CD4-positive, alpha-beta T cell (primary cell): ENCODE results near the gene GADL1. TPM values are rescaled to one million over a fixed set of nuclear protein-coding genes. Genes with fewer than 3 reads are reported as not detected.

Source experiments
- ATAC-seq: fragments of 200-7000 bp; cut with Tn5 transposase; one replicate; pipeline ENCODE4 v1.10.0; 2022; ENCODE audit warnings: mild to moderate bottlenecking; ENCODE audit not compliant: poor library complexity
- CTCF ChIA-PET: fragments of 350-600 bp; sonication (Branson Sonifier 250); formaldehyde crosslinking; loops from one replicate; lab custom pipeline; 2021; ENCODE audit warnings: antibody characterized with exemption, inconsistent platforms; lab: Charles Lee
- POLR2A ChIA-PET: fragments of 350-600 bp; sonication (Branson Sonifier 250); formaldehyde crosslinking; loops from one replicate; lab custom pipeline; 2021; ENCODE audit warnings: antibody characterized with exemption, inconsistent platforms; lab: Charles Lee
- DNase-seq, 14 experiments: peaks; one replicate each; pipeline ENCODE4 v3.0.0-alpha.2; 2013 to 2020; ENCODE audit warnings: mixed read lengths in 2 of 14
- H3K27ac ChIP-seq, 2 donors: one replicate each; pipeline versions ENCODE4 v1.5.1 to v1.7.0; 2013; ENCODE audit warnings: low read length in 2 of 2, low read depth in 1 of 2, mild to moderate bottlenecking in 1 of 2
- H3K27me3 ChIP-seq, 2 experiments: 1 replicate in 1 of 2; 2 replicates in 1 of 2; pipeline versions ENCODE4 v1.6.1 to v1.7.0; 2013; ENCODE audit warnings: low read length in 2 of 2, control low read depth in 1 of 2, mild to moderate bottlenecking in 1 of 2, moderate library complexity in 1 of 2; ENCODE audit not compliant: insufficient read depth in 2 of 2, control insufficient read depth in 1 of 2
- H3K36me3 ChIP-seq: one replicate; pipeline ENCODE4 v1.6.1; 2013; ENCODE audit warnings: low read length, control low read depth; ENCODE audit not compliant: insufficient read depth
- H3K4me1 ChIP-seq: one replicate; pipeline ENCODE4 v1.6.1; 2013; ENCODE audit warnings: low read length, control low read depth; ENCODE audit not compliant: insufficient read depth
- H3K4me3 ChIP-seq: one replicate; pipeline ENCODE4 v1.5.1; 2013; ENCODE audit warnings: mild to moderate bottlenecking, low read length, moderate library complexity
- H3K9me3 ChIP-seq, 2 experiments: 1 replicate in 1 of 2; 2 replicates in 1 of 2; pipeline versions ENCODE4 v1.6.1 to v1.7.0; 2013; ENCODE audit warnings: low read length in 2 of 2, mild to moderate bottlenecking in 2 of 2, control low read depth in 1 of 2, moderate library complexity in 1 of 2; ENCODE audit not compliant: control insufficient read depth in 1 of 2, insufficient read depth in 1 of 2
- H3K27ac Mint-ChIP-seq: one replicate; pipeline ENCODE4 v1.8.0; 2020; ENCODE audit warnings: mixed read lengths
- H3K27me3 Mint-ChIP-seq: one replicate; pipeline ENCODE4 v1.8.0; 2021; ENCODE audit warnings: mixed read lengths
- H3K36me3 Mint-ChIP-seq: one replicate; pipeline ENCODE4 v1.8.0; 2021; ENCODE audit warnings: low read depth, mixed read lengths
- H3K4me1 Mint-ChIP-seq: one replicate; pipeline ENCODE4 v1.8.0; 2021; ENCODE audit warnings: low read depth, mixed read lengths
- H3K4me3 Mint-ChIP-seq: one replicate; pipeline ENCODE4 v1.8.0; 2020; ENCODE audit warnings: mild to moderate bottlenecking, mixed read lengths
- H3K9me3 Mint-ChIP-seq: one replicate; pipeline ENCODE4 v1.8.0; 2020; ENCODE audit warnings: mixed read lengths
- intact Hi-C, 2 experiments: fragments of 100-400 bp; cut with DNase I in 1 of 2; cut with micrococcal nuclease in 1 of 2; formaldehyde crosslinking; loops; one replicate each; pipeline versions ENCODE4 v1.15.1 to v1.9.0; 2023 to 2025; cut with DNase I, micrococcal nuclease
- total RNA-seq, 174 experiments: library from RNA in 2 of 174; stranded (reverse) in 2 of 174; gene quantifications; one replicate each; pipeline ENCODE4 v1.2.3 and lab custom pipeline; 2021 to 2026
- TF ChIP-seq, protein P1 (sequence below): fragments of 200-600 bp; IDR thresholded peaks from one replicate; pipeline ENCODE4 v1.8.0; 2022; ENCODE audit warnings: antibody characterized with exemption, mild to moderate bottlenecking

Gene GADL1
- total RNA-seq, 2 experiments from 2014 or later, result not detected

- intact Hi-C loops, result no loop called here
These were observed 133.1 kb downstream of the GADL1 start for GRCh38 chr3:30761374-30761773.

DNA sequence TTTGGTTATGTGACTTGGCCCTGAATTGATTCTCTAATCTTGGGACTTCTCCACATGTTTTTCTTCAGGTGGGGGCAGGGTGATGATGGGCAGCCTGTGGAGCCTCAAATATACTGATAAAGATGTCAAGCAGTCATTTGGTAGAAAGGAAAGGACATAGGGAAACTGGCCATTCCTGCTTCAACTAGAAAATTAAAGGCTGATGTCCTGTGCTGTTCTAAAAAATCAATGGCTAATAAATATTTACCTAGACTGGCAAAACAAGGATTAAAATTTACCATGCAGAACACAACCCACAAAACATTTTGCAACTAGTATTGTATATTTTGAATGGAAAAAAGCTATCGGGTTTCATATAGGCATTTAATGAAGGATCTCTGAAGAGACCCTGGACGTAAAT lies 133.7 kb downstream of the GADL1 start:
- Histone ChIP-seq H3K4me3 (no peak overlapping the region), H3K9me3 (no peaks in the 10 kb centered on the region), H3K4me1 (no peaks in the 10 kb centered on the region), H3K27ac (no peak overlapping the region), H3K36me3 (no peaks in the 10 kb centered on the region), H3K27me3 (no peaks in the 10 kb centered on the region)
- no peak for ATAC-seq
- TF ChIP-seq, protein P1, sequence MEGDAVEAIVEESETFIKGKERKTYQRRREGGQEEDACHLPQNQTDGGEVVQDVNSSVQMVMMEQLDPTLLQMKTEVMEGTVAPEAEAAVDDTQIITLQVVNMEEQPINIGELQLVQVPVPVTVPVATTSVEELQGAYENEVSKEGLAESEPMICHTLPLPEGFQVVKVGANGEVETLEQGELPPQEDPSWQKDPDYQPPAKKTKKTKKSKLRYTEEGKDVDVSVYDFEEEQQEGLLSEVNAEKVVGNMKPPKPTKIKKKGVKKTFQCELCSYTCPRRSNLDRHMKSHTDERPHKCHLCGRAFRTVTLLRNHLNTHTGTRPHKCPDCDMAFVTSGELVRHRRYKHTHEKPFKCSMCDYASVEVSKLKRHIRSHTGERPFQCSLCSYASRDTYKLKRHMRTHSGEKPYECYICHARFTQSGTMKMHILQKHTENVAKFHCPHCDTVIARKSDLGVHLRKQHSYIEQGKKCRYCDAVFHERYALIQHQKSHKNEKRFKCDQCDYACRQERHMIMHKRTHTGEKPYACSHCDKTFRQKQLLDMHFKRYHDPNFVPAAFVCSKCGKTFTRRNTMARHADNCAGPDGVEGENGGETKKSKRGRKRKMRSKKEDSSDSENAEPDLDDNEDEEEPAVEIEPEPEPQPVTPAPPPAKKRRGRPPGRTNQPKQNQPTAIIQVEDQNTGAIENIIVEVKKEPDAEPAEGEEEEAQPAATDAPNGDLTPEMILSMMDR, result no peak
- intact Hi-C loops, result no loop called here
- Mint-ChIP-seq H3K9me3 (no peaks in the 10 kb centered on the region), H3K36me3 (no peaks in the 10 kb centered on the region), H3K27me3 (no peaks in the 10 kb centered on the region), H3K4me1 (no peaks in the 10 kb centered on the region), H3K4me3 (no peak overlapping the region), H3K27ac (no peak overlapping the region)
- ChIA-PET POLR2A (no interaction called here), CTCF (interaction anchor here (1.0 kb wide), 1 partner anchor 24 kb away, joined by 3 read pairs; no protein-coding TSS in a partner anchor)
- DNase-seq, result no peak

More at GRCh38 chr3:30761374-30761773, 133.1 kb downstream of the GADL1 start:
- Mint-ChIP-seq H3K4me1 (no peaks in the 10 kb centered on the region), H3K4me3 (no peak overlapping the region), H3K27me3 (no peaks in the 10 kb centered on the region), H3K9me3 (no peaks in the 10 kb centered on the region), H3K36me3 (no peaks in the 10 kb centered on the region), H3K27ac (no peak overlapping the region)
- DNase-seq (no peak), ATAC-seq (no peak)
- H3K27me3 ChIP-seq, result no peaks in the 10 kb centered on the region
- no peaks in the 10 kb centered on the region for H3K9me3 ChIP-seq
- TF ChIP-seq, protein P1, result no peak
- CTCF ChIA-PET, result no interaction called here
- no peaks in the 10 kb centered on the region for H3K36me3 ChIP-seq
- no peaks in the 10 kb centered on the region for H3K4me1 ChIP-seq
- H3K27ac ChIP-seq, result no peak overlapping the region
- POLR2A ChIA-PET, result no interaction called here
- no peak overlapping the region for H3K4me3 ChIP-seq

DNA sequence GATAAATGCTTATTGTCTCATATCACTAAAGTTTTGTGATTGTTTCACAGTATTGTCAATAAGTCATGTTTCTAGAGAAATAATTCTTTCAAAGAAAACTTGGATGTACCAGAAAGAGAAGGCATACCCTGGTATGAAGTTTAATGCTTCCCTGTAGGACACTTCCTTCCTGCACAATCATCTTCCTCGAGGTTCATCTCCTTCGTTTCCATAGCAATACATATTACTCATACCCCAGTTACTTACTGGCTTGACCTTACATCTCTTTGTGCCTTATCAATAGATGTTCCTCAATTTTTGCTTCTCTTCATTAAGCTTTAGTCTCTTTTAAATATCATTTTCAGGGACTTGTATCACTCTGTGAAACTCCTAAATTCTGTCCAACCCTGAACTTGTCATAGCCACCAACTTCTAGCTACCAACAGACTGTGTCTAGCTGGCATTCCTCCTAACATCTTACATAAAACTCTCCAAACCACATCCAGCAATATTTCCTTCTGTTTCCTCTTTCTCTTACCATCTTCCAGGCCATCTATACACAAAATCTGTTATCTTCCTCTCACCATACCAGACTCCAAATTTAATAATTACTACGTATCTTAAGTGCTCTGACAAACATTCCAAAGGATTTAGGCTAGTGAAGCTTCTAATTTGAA lies 134.3 kb downstream of the GADL1 start:
- H3K27ac ChIP-seq, result no peak overlapping the region
- no peaks in the 10 kb centered on the region for H3K4me1 Mint-ChIP-seq
- no peaks in the 10 kb centered on the region for H3K27me3 Mint-ChIP-seq
- H3K9me3 ChIP-seq, result no peaks in the 10 kb centered on the region
- no peaks in the 10 kb centered on the region for H3K27me3 ChIP-seq
- TF ChIP-seq, protein P1, result no peak
- ChIA-PET CTCF (interaction anchor here (1.0 kb wide), 1 partner anchor 25 kb away, joined by 3 read pairs; no protein-coding TSS in a partner anchor), POLR2A (no interaction called here)
- no peaks in the 10 kb centered on the region for H3K4me1 ChIP-seq
- no peak overlapping the region for H3K4me3 Mint-ChIP-seq
- H3K27ac Mint-ChIP-seq, result no peak overlapping the region
- H3K36me3 Mint-ChIP-seq, result no peaks in the 10 kb centered on the region
- H3K9me3 Mint-ChIP-seq, result no peaks in the 10 kb centered on the region
- no peak overlapping the region for H3K4me3 ChIP-seq
- DNase-seq, result no peak
- no peaks in the 10 kb centered on the region for H3K36me3 ChIP-seq
- ATAC-seq, result no peak
- intact Hi-C loops, result no loop called here
